Erythroblast (primary cell): Measurements from ENCODE around the gene FBXL7.

Experiments
- DNase-seq, 2 experiments: peaks; one replicate each; lab custom pipeline; 2025; lab: John Stamatoyannopoulos, UW
- GATA1 ChIP-seq: IDR thresholded peaks from 2 replicates; pipeline ENCODE4 v1.6.1; 2011; ENCODE audit warnings: low read depth, mild to moderate bottlenecking, control low read depth, low read length, moderate library complexity
- POLR2A ChIP-seq: IDR thresholded peaks from 2 replicates; pipeline ENCODE4 v1.6.1; 2011; ENCODE audit warnings: mild to moderate bottlenecking, low read length

The FBXL7 gene

DNA sequence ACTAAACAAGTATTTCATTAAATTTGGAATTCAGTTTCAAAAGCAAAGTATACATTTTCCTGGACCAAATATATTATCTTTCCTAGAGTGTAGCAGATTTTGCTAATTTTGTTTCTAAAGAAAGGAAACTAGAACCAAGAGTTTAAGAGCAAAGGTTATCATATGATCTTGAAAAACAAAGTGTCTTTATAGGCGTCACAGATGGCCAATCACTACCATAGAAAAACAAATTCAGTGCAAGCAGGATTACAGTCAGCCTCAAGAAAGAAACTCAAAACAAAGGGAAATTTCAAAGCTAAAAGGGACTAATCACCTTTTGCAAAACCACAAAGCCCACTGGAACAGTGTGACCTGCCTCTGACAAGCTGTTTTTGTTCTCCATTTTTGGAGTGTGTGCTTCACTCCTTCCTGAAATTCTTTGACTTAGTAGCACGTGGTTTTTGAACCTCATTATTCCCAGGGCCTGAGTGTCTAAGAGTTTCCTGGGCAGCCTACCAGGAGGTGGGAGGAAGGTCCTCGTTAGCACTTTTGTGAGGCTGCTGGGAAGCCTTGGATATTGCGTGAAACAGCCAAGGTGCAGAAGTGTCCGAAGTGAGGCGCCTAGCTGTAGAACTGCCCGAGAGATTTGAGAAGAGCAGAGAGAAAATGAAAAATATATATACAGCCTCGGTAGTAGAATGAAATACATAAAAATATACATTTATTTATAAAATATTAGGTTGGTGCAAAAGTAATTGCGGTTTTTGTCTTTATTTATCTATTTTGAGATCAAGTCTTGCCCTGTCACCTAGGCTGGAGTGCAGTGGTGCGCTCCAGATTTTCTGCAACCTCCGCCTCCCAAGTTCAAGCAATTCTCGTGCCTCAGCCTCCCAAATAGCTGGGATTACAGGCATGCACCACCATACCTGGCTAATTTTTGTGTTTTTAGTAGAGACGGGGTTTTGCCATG is 433.6 kb downstream of the FBXL7 start:
- DNase-seq = no peak

DNA sequence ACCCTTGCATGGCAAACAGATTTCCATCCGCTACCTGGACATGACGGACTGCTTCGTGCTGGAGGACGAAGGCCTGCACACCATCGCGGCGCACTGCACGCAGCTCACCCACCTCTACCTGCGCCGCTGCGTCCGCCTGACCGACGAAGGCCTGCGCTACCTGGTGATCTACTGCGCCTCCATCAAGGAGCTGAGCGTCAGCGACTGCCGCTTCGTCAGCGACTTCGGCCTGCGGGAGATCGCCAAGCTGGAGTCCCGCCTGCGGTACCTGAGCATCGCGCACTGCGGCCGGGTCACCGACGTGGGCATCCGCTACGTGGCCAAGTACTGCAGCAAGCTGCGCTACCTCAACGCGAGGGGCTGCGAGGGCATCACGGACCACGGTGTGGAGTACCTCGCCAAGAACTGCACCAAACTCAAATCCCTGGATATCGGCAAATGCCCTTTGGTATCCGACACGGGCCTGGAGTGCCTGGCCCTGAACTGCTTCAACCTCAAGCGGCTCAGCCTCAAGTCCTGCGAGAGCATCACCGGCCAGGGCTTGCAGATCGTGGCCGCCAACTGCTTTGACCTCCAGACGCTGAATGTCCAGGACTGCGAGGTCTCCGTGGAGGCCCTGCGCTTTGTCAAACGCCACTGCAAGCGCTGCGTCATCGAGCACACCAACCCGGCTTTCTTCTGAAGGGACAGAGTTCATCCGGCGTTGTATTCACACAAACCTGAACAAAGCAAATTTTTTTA is 436.7 kb downstream of the FBXL7 start:
- TF ChIP-seq POLR2A (no peak), GATA1 (no peak)
- peak in 1 of 2 experiments; percentile 11 for DNase-seq

More for the DNA sequence above, 433.6 kb downstream of the FBXL7 start:
- TF ChIP-seq POLR2A = no peak
- no peak for TF ChIP-seq GATA1

DNA sequence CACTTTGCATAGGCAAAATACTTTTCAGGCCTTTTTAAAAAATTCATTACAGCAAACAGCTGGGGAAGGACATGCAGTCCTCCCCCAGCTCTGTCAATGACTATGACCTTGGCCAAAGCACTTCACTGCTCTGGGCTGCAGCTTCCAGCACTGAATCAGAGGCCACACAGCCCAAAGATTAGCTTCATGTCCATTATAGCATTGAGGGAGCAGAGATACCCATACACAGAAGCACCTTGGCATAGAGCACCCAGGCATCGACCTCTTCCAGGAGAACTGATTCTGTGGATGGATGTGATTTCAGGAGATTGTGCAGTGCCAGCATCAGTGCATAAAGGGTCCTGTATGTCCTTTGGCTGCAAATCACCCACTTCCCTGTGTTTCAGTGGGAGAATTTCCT is 437.7 kb downstream of the FBXL7 start:
- TF ChIP-seq GATA1 (no peak), POLR2A (no peak)
- DNase-seq = no peak

- TF ChIP-seq POLR2A = no peak
- no peak for TF ChIP-seq GATA1
- DNase-seq = no peak
These were observed 438.2 kb downstream of the FBXL7 start for GRCh38 chr5:15938186-15938585.

GRCh38 chr5:15938961-15939360 is 439.0 kb downstream of the FBXL7 start:
- TF ChIP-seq POLR2A (no peak), GATA1 (no peak)
- DNase-seq = no peak

GRCh38 chr5:15940905-15941304 is 440.9 kb downstream of the FBXL7 start:
- no peak for DNase-seq
- TF ChIP-seq POLR2A (no peak), GATA1 (no peak)

DNA sequence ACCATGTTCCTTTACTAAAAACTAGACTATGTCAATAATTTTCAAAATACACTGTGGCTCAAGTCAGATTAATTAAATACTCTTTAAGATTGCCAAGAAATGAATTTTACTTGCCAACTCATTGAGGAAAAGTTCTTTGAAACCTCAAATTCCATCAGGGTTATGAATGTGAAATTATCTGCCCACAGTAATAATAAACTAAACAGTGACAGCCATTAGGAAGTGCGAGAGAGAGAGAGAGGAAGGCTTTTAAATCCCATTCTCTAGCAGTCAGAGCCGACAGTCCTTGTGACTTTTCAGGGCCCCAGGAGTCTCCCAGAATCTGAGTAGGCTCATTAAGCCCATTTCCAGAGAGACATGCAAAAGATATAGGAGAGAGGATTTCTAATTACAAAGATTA is 443.5 kb downstream of the FBXL7 start:
- no peak for DNase-seq
- TF ChIP-seq POLR2A (no peak), GATA1 (no peak)

- TF ChIP-seq POLR2A (no peak), GATA1 (no peak)
- DNase-seq = no peak
These were observed 446.0 kb downstream of the FBXL7 start for GRCh38 chr5:15946026-15946425.

DNA sequence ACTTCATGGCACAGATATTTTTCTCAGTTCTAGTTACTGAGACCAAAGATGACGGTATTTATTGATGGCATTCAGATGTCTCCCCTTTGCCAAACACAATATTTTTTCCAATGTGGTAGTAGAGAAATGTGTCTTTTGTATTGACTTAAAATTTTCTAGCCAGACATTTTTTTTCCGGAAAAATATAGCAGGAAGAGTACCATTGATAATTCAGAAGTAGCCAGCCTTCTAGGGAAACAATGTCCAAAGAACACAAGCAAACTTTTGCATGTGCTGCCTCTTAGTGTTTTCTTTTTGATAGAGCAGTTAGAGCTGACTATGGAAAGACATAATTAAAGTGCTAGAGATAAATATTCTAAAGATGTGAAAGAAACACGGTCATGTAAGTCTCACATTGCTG is 448.2 kb downstream of the FBXL7 start:
- no peak for TF ChIP-seq POLR2A
- TF ChIP-seq GATA1 = no peak
- no peak for DNase-seq

DNA sequence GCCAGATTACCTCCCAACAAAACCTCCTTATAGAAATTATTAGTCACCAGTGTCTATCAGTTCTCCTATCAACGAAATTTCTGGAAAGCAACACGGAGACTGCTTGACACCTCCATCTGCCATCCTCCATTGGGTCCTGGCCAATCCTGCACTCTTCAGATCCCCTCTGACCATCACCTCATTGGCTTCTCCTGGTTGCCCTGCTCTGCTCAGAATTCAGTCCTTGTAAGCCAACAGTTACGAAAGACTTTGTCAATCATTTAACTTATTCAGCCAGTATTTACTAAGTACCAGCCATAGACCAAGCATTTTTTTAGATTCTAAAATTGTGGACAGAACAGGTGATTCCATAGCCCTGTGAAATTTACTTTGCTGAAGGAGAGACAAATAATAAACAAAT is 451.1 kb downstream of the FBXL7 start:
- no peak for TF ChIP-seq POLR2A
- no peak for TF ChIP-seq GATA1
- DNase-seq = no peak

DNA sequence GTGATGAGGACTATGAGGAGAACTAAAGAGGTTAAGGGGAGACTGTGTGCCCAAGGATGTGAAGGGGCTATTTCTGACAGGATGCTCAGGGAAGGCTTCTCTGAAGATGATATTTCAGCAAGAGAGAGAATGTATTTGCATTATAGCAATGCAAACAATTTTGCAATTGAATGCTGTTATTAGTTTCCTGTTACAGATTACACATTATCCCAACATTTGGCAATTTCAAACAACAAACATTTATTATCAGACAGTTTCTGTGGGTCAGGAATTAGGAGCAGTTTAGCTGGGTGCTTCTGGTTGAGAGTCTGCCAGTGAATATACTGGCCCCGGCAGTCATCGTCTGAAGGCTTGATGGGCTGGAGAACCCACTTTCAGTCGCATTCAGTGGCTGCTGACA is 451.6 kb downstream of the FBXL7 start:
- DNase-seq = no peak
- TF ChIP-seq POLR2A = no peak
- TF ChIP-seq GATA1 = no peak

GRCh38 chr5:15956622-15957021 is 456.6 kb downstream of the FBXL7 start:
- no peak for TF ChIP-seq GATA1
- no peak for TF ChIP-seq POLR2A
- DNase-seq = no peak

- TF ChIP-seq GATA1 (no peak), POLR2A (no peak)
- no peak for DNase-seq
These were observed 457.1 kb downstream of the FBXL7 start for GRCh38 chr5:15957124-15957523.
